Raji (cell line): ENCODE data around the gene SMC1B.

Experiments
- POLR2A ChIP-seq: IDR thresholded peaks from 2 replicates; pipeline ENCODE4 v1.6.1; 2011; ENCODE audit warnings: low read depth, low read length, control low read depth; ENCODE audit not compliant: insufficient read depth

Gene SMC1B, protein sequence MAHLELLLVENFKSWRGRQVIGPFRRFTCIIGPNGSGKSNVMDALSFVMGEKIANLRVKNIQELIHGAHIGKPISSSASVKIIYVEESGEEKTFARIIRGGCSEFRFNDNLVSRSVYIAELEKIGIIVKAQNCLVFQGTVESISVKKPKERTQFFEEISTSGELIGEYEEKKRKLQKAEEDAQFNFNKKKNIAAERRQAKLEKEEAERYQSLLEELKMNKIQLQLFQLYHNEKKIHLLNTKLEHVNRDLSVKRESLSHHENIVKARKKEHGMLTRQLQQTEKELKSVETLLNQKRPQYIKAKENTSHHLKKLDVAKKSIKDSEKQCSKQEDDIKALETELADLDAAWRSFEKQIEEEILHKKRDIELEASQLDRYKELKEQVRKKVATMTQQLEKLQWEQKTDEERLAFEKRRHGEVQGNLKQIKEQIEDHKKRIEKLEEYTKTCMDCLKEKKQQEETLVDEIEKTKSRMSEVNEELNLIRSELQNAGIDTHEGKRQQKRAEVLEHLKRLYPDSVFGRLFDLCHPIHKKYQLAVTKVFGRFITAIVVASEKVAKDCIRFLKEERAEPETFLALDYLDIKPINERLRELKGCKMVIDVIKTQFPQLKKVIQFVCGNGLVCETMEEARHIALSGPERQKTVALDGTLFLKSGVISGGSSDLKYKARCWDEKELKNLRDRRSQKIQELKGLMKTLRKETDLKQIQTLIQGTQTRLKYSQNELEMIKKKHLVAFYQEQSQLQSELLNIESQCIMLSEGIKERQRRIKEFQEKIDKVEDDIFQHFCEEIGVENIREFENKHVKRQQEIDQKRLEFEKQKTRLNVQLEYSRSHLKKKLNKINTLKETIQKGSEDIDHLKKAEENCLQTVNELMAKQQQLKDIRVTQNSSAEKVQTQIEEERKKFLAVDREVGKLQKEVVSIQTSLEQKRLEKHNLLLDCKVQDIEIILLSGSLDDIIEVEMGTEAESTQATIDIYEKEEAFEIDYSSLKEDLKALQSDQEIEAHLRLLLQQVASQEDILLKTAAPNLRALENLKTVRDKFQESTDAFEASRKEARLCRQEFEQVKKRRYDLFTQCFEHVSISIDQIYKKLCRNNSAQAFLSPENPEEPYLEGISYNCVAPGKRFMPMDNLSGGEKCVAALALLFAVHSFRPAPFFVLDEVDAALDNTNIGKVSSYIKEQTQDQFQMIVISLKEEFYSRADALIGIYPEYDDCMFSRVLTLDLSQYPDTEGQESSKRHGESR

DNA sequence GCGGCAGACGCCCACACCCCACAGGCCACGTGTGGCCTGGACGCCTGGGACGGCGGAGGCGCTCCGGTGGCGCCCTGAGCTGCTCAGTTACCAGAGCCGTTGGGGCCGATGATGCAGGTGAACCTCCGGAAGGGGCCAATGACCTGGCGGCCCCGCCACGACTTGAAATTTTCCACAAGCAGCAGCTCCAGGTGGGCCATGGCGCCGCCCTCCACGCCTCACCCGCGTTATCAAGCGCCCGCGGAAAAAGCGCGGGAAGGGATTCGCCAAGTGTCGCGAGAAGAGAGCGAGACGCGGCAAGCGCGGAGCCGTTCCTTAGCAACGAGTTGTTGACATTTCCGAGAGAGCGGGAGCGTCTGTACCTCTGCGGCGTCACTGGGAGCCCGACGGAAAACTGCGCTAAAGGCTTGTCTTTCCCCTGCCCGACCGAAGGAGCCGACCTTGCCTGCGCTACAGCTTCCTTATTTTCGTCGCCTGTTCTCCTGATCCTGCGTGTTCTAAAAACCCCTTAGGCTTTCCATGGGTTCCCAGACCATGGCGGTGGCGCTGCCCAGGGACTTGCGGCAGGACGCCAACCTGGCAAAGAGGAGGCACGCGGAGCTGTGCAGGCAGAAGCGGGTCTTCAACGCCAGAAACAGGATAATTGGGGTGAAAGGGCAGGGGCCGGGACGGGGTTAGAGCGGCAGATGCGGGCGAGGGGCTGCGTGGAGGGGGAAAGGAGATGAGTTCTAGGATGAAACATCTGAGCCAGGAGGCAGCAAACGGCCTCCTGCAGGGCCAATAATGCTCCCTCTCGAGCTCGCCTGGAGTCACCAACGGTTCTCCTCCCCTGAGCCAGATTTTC lies at the start of gene SMC1B, which contains the start of gene RIBC2:
Gene SMC1B (minus strand): TSS at position 232 of the 844 bp plus-strand sequence. CDS start 32 bp downstream, at position 200.
Gene RIBC2 (plus strand): TSS at position 326 of the 844 bp plus-strand sequence. CDS start 194 bp downstream, at position 520.
- TF ChIP-seq POLR2A = no peak

DNA sequence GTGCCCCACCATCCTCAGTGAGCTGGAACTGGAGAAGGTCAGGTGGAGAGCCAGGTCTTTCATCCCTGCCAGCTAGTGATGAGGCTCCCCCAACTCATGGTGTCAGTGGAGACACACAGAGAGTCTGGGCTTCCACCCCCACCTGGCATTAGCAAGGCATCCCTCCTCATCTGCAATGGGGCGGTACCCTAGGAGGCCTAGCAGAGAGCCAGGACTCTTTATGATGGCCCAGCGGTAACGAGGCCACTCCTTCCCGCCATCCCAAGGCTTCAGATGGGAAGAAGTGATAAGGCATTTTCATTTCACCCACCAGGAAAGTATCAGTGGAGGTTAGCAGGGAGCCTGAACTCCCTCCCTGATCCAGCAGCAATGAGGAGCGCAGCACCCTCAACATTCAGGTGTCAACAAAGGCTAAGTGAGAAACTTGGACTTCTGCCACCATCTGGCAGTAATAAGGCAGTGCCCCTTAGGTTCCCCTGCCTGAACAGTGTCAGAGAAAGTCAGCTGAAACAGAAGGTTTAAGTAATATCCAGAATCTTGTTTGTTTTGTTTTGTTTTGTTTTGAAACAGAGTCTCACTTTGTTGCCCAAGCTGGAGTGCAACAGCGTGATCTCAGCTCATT lies 48.7 kb upstream of the SMC1B start:
- TF ChIP-seq POLR2A = no peak

DNA sequence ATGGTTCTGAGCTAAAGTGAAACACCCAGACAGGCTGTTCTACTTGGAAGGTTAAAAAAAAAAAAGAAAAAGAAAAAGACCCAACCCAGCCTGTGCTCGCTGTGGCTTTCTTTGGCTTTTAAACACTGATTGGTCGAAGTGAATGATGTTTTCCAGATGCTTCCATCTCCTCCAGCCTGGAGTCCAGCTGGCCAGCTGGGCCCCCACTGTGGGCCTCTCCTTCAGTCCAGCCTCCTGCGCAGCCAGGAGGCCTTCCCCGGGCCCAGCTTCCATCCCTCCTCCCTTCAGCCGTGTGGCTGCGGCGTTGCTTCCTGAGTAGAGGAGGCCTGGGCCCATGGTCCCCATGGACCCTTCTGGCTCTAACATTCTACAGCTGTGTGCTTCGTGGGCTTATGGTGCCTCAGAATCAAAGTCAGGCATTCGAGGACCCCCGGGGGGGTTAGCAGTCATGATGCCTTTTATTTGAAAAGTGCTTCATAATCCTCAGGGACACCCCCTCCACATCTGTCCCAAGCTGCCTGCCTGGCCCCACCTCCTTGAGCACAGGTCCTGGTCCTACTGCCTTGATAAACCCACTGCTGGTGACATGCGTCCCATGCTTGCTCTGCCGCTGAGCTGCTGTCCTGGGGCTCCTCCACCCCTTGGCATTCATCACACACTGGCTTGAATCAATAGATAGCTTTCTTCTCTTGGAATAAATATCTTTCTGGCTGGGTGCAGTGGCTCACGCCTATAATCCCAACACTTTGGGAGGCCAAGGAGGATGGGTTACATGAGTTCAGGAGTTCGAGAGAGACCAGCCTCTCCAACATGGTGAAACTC lies 47.1 kb upstream of the SMC1B start:
- no peak for TF ChIP-seq POLR2A

DNA sequence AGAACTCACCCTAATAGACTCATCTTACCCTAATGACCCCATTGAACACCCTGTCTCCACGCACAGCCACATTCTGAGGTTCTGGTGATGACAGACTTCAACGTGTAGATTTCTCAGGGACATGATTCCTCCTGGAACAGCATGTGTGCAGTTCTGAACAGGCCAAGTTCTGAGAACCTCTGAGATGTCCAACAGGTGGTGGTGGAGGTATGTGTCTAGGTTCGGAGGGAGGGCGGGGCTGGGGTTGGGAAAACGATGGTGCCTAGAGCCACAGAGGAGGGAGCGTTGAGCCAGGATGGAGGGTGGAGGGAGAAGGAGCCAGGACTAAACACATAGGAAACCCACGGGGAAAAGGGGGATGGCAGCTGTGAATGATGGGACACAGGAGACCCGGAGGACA lies 45.8 kb upstream of the SMC1B start:
- no peak for TF ChIP-seq POLR2A

DNA sequence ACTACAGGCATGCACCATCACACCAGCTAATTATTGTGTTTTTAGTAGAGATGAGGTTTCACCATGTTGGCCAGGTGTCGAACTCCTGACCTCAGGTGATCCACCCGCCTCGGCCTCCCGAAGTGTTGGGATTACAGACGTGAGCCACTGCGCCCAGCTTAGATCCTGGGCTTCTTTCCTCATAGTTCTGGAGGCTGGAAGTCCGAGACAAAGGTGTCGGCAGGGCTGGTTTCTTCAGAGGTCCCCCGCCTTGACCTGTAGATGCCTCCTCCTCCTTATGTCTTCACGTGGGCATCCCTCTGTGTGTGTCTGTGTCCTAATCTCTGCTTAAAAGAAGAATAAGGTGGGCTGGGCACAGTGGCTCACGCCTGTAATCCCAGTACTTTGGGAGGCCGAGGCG lies 45.1 kb upstream of the SMC1B start:
- no peak for TF ChIP-seq POLR2A

DNA sequence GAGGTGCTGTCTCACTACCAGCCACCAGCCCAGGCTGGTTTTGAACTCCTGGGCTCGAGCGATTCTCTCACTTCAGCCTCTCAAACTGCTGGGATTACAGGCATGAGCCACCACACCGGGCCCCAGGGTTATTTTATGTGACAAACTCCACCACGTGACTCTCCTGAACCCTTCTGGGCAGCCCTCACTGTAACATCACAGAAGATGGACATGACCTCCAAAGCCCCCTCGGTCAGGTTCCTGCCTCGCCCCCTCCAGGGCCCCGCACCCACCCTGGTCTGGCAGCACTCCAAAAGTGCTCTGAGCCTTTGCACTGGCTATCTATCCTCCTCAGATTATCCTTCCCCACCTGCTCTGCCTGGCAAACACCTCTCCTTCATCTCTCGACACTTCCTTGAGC lies 43.4 kb upstream of the SMC1B start:
- TF ChIP-seq POLR2A = no peak

DNA sequence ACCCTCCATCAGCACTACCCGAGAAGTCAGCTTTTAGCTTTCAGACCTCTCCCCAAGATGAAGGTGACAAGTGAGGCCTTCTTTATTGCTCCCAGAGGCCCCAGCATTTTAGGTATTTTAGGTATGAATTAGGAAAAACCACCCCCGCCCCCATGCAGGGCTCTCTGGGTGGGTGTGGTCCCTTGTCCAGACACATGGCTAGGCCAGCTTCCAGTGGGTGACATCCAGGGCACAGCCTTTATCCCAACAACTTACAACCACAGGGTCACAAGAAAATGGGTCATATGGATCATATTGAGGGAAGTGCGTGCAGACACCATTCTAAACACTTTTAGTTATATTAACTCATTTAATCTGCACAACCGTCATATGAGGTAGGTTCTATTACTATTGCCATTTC lies 42.2 kb upstream of the SMC1B start:
- no peak for TF ChIP-seq POLR2A

DNA sequence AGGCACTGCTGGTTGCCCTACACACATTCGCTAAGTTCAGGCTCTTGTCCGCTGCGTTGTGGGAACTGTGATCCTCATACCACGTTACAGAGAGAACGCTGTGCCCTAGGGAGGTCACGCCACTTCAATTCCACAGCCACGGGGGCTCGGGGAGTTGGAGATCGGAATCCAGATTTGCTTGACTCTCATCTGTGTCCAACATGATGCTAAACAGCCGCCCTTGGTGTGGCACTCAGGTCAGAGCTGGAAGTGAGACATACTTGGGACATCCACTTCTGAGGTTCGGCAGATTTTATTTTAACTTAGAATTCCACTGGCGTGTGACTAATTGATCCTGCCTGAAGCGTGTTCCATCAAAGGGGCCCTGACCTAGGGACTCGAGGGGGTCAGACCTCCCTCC lies 41.8 kb upstream of the SMC1B start:
- TF ChIP-seq POLR2A = no peak

DNA sequence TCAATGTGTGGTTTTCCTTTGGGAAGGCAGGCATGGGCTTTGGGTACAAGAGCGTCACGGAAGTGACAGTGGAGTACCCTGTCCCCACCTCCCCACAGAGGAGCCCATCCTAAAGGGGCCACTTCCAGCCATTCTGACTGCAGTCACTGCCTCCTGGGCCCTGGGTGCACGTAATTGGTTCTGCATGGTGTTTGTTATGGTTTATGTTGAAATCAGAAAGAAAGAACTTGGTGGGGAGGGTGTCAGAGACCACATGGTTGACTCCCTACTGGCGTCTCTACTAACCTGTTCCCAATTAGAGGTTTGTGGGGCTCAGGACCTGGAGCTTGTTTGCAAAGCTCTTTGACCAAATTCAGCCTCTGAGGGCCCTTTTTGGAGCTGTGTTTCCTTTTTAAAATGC lies 40.9 kb upstream of the SMC1B start:
- TF ChIP-seq POLR2A = no peak

DNA sequence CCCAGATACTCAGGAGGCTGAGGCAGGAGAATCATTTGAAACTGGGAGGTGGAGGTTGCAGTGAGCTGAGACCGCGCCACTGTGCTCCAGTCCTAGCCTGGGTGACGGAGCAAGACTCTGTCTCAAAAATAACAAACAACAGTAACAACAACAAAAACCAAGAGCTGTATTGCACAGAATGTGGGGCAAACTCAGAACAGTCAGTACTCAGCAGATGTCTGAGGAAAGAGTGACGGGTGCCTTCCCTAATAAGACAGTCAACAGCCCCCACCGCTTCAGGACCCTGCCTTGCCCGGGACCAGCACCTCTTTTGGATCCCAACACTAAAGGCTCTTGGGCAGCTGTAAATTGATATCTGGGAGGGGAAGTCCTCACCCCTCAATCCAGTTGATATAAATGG lies 40.4 kb upstream of the SMC1B start:
- TF ChIP-seq POLR2A = no peak

DNA sequence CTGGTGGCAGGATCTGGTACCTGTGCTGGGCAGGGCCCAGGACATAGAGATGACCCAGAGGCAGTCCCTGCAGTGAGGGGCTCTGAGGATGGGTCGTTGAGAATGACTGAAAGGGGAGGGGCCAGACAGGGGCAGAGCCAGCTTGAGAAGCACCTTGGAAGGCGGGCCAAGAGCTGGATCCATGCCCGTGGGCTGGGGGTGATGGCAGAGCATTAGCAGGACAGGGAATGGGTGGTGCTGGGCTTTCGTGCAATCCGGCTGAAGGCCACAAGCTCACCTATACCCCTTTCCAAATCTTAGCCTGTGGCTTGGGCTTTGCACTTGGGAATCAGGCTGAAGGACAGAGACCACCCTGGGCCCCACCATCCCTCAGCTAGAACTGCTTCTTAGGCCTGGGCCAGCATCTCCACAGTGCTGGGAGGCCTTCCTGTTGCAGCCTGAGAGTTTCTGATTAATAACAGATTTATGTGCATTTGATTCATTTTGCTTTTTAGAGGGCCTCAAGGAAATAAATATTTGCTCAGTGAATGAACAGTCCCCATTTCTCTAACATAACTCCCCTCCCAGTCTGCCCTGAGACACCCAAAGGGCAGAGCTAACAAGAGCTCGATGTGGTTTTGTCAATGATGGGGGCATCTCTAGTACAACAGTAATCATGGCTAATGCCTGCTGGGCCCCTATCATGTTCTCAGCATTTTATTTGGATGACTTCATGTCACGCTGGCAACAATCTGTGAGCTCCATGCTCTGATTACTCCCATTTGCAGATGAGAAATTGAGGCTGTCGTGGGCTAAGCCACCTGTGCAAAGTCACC lies 39.4 kb upstream of the SMC1B start:
- TF ChIP-seq POLR2A = no peak

DNA sequence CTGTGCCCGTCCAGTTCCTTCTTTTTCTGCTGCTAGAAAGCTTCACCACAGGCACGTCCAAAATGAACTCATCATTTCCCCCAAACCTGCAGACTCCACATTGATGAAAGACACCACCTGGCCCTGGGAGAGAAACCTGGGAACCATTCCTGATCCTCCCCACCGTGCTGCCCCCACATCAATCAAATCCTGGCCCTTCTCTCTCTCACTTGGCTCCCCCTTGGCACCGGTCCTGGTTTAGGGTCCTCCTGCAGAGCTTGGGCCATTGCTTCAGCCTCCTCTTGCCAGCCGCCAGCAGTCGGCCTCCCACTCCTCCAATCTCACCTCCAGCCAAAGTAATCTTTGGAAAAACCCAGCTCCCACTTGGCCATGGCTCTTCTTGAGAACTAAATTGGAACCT lies 38.6 kb upstream of the SMC1B start:
- no peak for TF ChIP-seq POLR2A
